HG03064 (cell line): Measurements from ENCODE around the gene HEPN1.

Source experiments
- ATAC-seq: cut with Tn5 transposase; IDR thresholded peaks from one replicate; pipeline ENCODE4 v1.9.1; 2021; ENCODE audit warnings: low read depth; ENCODE audit not compliant: unreplicated experiment

HEPN1 gene

DNA sequence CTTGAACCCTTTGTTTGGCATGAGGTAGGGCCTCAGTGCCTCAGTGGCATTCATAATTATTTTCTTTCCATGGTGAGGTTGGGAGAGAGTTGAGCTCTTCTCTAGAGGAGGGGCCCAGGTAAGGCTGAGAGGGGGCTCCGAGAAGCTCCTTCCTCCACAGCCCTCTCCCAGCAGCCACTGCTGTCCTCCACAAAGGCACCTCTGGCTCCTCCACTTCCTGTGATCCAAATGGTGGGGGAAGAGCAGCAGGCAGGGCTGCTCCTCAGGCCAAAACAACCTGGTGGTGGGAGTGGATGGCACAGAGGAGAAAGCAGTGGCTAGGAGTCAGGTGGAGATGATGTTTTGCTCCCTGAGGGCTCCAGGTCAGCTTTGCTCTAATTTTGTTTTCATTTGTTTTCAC is 34.7 kb upstream of the HEPN1 start:
- ATAC-seq: no peak

DNA sequence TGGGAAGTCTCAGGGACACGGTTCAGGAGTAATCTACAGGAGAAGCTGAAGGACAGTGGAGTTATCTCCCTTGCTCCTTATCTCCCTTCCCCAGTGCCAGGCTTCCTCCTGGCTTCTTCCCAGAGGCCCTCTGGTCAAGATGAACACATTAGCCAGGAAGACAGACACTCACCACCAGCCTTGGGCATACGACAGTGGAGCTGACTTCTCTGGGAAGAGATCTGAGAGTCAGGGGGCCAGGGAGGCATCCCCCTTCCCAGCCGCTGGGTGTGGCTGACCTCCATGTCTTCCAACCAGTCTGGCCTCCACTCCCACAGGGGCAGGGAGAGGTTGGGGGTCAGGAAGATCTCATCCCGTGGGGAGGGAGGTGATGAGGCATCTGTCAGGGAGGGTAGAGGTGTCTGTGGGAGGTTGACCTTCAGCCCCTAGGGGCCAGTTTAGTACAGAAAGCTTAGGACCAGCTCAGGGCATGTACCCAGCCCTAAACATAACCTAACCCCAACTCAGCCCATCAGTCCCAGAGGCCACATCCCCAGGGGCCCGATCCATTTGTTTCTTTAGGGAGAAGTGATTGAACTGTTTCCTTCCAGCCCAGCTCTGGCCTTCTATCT is 34.1 kb upstream of the HEPN1 start:
- ATAC-seq: no peak

DNA sequence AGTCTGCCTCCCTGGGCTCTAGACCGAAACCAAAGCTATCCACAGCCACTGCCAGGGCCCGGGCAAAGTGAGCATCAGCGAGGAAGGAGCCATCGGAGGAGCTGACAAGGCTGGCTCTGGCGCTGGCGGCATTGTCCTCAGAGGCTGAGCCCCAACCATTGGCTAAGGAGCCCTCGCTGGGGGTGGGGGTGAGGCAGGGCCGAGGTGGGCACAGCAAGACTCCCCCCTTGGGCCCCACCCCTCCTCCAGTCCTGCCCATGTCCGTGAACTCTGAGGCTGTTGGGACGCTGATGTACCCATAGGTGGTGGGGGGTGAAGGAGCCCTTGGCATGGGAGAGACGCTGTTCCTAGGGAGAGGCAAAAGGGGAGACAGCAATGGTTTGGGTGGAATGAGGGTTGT is 32.6 kb upstream of the HEPN1 start:
- ATAC-seq: no peak

DNA sequence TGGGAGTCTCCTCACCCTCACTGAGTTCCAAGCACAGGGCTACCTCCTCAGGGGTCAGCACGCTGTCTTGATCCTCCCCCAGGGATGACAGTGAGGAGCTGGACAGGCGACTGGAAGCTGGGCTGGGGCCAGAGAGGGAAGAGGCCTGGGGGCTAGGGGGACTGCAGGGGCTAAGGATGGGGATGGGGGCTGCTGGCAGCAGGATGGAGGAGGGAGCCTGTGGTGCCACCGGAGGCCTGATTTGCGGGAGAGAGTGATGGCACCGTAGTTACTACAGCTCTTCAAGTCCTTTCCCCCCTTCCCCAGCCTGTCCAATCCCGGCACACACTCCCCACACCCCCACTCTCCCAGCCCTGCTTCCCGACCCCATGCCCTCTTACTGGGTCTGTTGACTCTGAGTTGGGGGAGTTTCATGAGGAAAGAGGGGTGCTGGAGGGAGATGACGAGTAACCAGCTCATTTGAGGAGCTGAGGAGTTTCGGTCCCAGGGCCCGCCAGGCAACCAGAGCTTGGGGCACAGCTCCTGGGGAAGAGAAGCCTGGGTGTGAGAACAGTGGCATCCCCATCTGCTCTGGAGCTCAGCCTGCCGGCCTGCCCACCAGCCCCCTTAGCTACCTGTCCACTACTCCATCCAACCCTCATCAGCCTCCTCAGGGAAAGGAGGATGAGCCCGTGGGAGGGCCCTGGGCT is 31.9 kb upstream of the HEPN1 start:
- ATAC-seq: no peak

DNA sequence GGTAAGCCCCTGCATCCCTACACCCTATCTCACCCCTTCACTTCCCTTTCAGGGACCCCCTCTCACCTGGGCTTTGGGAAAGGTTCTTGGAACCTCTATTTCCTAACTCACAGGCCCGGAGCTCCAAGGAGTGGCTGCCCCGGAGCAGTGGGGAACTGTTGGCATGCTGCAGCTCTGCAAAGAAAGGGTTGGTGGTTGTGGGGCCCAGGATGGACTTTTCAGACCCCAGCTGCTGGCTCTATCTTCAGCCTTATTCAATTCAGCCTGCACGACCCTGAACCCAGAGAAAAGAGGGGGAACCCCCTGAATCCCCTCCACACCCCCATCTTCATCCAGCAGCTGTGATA is 31.4 kb upstream of the HEPN1 start:
- ATAC-seq: no peak

DNA sequence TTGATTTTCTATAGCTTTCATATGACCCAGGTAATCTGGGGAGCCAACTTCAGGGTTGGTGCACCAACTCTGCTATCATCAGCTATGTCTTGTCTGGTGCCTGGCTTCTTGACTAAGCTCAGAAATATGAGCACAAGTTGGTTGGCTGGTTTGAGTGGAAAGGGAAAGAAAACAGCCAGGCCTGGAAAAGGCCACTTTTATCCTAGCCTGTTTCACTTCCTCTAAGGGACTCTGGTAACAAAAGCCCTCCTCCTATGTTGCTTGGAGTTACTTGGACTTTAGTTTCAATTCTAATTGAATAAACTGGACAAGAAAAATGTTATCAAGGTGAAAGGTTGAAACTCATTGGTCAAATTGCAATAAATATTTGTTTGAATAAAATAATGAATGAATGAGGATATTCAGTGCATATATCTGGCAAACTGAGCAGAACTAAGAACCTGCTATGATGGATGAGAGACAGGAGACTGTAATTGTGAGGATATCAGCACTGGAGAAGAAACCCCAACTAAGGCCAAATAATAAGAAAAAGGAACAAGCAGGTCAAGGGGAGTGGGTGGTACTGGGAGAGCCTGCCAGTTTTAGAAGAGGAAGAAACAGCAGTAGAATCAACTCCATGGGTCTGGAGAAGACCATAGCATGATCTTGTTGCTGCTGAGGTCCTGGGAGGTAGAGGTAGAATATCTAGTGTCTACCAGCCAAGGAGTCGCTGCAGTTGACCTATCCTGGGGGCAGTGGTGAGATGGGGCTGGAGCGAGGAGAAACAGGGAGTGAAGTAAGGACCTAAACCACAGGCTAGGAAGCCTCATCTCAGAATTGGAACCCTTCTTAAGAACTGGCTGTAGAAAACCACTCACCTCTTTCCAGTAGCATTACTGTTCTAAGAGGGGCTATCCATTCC is 29.6 kb upstream of the HEPN1 start:
- no peak for ATAC-seq

DNA sequence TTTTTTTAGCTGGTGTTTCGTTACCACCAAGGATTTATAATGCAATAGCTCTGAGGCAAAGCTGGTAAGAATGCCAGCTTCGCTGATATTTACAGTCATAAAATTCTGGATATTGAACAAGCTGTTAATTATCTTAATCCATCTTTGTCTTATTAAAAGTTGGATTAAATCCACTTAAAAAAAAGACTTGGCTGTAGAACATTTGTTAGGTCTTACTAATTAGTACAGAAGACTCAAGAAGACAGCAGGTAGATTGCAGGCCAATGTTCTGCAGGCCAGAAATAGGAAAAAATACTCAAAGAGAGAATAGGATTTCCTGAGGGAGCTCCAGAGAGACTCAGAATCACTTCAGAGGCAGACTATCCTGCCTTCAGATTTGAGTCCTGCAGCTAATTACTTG is 28.9 kb upstream of the HEPN1 start:
- ATAC-seq: no peak

DNA sequence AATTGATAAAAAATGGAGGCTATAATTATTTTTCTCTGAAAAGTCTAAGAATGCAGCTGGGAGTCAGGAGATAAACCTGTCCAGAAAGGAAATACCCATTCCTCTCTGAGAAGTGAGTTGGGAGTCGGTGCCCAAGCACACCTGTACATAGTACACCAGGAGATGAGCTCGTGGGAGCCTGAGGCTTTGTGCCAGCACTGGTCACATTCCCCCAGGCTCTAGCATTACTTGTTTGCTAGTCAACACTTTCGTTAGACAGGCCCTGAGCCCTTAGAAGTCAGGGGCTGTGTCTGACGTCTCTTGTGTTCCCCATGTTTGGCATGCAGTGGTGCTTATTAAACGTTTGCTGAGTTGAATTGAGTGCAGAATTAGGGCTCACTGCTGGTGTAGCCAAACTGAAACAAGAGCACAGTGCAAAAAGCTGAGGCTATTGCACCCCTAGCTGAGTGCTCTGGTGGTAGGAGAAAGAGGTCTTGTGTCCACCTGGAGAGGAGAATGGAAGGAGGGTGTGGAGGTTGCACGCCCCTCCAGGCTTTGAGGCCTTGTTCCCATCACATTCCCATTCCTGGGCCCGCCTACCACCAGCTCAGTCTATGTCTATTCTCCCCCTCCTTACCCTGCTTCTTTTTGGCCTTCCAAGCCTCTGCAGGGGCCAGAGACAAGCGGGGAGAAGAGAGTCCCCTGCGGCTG is 28.2 kb upstream of the HEPN1 start:
- ATAC-seq: no peak

DNA sequence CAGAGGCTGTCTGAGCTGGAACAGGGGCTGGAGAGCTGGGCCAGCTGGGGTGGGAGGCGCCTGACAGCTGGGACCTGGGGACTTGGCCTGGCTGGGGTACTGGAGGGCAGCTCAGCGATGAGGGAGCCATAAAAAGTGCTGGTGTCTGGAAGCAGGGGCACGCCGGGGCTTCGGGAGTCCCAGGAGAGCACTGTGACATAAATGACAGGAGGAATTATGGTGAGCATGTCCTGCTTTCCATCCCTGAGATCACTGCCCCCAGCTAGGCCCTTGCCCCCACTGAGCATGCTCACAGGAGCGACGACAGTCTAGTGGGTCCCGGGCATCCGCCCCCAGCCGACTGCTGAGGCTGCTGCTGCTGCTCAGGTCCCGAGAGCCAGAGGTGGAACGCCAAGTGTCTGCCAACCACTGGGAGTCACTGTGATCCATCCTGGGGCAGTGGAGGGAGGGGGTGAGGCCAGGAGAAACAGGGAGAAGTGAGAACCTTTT is 27.6 kb upstream of the HEPN1 start:
- ATAC-seq: no peak

DNA sequence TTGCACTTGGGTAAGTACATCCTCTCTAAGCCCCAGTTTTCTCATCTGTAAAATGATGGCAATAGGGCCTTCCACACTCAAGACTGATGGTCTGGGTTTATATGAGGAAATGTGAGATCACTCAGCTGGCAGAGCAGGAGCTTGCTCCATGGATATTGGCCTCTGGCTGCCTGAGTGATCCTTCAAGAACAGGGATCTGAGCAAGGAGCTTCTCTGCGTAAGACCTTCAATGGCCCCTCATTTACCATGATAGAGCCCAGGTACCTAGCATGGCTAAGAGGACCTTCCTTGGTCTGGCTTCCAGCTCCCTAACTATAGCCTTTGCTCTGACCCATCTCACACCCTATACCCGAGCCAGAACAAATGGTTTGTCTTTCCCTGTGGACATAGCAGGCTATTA is 26.9 kb upstream of the HEPN1 start:
- no peak for ATAC-seq

DNA sequence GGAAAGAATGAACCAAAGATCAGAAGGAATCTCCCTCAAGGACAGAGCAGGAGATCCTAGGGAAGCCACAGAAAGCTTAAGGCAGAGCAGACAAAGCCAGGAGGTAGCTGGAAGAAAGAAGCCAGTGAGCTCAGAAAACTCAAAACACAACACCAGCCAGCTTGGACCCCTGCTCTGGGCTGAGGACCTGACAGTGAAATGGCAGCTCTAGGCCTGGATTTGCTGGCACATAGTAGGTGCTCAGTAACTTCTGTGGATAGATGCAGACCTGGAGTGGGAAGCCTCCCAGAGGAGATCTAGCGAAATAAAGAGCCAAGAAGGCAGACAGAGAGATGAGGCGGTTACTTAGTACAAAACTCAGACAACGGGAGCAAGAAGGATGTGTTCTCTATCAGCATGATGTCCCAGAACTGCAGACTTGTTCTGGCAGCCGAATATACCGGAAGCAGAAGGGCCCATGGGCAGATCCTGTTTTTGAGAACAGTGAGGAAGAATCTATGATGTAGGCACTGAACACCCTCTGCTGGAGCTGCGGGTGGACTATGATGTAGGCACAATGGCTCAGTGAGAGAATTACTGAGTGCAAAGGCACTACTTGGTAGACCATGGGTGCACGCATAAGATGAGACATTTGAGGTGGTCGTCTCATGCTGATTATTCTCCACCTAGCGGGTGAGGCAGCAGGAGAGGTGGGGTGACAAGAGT is 26.1 kb upstream of the HEPN1 start:
- ATAC-seq: no peak

DNA sequence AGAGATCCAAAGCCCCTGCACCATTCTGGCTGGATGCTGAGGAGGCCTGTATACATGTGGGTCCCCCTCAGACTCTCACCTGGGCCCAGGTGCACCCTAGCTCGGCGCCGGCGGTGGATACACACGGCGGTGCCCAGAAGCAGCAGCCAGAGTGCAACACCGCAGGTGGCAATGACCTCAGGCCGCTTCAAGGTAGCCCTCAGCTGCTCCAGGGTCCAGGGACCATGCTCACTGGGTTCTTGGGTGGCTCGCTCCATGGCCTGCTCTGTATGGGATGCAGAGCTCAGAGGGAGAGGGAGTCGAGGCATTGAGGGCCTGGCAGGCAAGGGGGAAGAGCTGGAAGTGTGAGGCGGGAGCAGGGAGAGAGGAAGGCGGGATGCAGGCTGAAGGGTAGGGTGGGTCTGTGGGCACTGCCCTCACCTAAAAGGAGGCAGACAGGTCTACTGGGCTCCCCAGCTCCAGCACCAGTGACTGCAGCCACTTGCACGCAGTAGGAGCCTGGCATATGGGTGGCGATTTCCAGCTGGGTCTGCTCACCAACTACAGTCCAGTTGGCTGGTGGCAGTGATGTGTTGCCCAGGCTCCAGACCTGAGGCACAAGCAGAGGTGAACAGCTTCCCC is 25.2 kb upstream of the HEPN1 start:
- ATAC-seq: no peak

DNA sequence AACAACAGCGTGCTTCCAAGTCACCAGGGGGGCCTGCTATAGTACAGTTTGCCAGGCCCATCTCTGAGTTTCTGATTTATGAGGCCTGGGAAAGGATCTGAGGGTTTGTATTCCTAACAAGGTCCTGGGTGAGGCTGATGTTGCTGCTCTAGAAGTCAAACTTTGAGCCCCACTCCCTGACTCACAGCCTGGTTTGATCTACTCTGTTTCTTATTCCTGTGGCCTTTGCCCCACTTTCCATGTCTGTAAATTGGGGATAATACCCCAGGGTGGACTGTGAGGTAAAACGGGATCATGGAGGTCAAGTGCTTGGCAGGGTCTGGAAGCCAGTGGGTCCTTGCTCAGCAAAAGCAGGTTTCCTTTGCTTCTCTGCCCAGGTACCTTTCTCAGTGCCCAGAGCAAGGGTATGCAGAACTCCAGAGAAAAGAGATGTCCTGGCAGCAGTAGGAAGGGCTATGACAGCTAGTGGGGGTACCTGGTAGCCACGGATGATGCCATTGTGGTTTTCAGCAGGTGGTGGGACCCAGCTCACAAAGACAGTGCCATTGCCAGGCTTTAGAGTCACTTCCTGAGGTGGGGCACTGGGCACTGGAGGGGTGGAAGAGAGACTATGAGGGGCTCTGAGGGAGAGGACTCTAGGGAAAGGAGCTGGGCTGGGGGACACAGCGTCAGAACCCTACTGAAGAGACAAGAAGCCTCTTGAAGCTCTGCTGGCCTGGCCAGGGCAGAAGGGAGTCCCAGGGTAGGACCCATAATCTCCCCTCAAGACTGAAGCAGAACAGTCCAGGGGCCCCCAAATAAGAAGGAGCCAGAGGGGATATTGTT is 24.2 kb upstream of the HEPN1 start:
- no peak for ATAC-seq

DNA sequence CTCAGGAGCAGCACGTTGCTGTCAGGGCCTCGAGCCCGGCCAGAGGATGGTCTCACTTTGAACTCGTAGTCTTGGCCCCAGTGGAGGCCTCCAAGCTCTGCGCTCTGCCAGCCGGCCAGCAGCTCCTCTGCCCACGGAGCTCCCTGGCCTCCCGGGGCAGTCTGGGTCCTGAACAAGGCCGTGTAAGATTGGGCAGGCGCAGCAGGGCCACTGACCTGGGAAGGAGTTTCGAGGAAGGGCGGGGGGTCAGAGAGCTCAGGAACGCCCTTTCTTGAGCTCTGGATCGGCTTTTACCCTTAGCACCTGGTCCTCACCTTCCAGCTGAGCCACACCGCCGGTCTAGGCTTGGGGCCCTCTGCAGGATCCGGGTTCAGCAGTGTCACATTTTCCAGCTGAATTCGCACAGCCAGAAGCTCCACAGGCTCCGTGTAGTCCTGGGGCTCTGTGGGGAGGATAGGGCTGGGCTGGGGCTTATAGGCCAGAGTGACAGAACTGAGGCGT is 23.5 kb upstream of the HEPN1 start:
- ATAC-seq: no peak

DNA sequence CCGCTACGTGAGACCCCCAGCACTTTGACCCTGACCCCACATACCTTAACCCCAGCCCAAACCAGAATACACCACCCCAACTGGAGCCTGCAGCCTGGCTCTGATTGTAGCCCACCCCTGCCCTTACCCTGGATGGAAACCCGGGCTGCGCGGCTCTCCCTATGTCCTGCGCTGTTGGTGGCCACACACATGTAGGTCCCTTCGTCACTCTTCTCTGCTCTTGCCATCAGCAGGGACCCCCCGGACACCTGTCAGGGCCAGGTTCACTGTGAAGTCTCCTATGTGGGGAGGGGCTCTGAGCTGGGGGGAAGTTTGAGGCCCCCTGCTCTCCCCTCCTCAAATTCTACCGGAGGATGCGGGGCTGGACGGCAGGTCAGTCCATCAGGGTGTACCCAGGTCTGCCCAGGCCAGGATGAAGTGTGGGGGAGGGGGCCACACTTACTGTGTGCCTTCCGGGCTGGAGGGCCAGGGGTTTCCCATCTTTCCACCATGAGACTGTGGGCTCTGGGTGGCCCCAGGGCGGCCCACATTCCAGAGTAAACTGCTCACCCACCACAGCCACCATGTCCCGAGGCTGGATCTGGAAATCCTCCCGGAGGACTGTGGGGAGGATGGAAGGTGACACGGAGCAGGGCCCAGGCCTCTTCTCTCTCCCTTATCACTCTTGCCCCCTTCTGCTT is 22.8 kb upstream of the HEPN1 start:
- no peak for ATAC-seq

DNA sequence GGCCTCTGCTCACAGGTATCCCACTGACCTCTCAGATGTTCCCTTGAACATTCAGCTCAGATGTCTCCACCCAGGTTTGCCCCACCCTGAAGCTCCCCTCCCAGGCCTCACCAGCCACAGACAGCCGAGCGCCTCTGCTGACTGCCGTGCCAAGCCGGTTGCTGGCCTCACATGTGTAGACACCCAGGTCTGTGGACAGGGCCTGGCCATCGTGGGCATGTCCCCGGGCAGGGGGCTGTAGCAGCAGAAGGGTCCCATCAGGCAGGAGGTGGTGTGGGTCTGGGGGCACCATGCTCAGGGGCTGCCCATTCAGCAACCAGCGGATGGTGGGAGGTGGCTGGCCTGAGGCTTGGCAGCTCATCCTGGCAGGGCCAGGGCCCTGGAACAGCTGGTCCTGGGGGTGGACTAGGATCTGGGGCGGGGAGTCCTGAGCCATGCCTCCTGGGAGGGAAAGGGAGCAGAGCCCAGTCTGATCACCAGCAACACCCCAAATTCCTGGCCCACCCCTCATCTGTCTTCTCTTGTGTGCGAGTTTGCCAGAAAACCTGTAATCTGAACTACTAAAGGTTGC is 22.1 kb upstream of the HEPN1 start:
- no peak for ATAC-seq

DNA sequence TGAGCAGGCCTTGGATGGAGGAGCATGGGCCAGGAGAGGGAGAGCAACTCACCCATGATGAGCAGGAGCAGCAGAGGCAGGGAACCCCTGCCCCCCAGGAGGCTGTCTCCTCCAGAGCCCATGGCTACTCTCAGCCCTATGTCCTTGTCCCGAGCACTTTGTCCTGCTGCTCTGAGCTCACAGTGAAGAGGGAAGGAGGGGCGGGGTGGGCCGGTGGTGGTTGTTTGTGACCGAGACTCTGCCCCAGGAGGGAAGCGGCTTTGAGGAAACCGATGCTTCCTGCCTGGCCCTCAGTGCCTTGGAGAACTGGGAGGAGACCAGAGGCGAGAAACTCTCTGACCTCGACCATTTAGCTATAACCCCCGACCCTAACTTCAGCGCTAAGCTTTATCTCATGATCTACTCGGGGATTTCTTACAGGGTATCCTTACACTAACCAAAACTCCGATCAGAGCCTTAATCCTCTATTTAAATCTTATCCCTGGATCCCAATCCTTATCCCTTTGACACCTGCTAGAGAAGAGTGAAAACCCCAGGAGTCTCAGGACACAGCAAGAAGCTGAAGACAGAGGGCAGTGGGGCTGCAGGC is 21.3 kb upstream of the HEPN1 start, which contains the start of gene ROBO4:
Gene ROBO4, minus strand, starts transcription at position 192 of the 589 bp plus-strand sequence. Its CDS starts 70 bp downstream, at position 122.
- ATAC-seq: no peak
